ENCODE results near the gene CPA3.

DNA sequence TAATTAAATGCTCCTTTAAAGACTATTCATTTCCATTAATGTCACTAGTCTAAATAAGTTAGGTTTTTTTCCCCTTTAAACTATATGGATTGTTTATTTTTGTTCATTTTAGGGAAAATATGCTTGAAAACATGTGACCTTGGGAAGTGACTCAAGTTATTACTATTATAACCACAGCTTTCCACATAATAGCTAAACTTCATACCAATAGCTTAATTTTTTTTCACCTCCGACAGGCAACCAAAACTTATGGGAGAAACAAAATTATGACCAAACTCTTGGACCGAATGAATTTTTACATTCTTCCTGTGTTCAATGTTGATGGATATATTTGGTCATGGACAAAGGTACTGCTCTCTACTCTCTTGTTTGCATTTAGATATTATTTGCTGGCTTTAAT is 16.2 kb downstream of the CPA3 start:
- TF ChIP-seq POLR2A (IDR thresholded peaks at IDR 0.05) (no peak), EP300 (IDR thresholded peaks at IDR 0.05) (no peak)
- TF ChIP-seq, protein P1, sequence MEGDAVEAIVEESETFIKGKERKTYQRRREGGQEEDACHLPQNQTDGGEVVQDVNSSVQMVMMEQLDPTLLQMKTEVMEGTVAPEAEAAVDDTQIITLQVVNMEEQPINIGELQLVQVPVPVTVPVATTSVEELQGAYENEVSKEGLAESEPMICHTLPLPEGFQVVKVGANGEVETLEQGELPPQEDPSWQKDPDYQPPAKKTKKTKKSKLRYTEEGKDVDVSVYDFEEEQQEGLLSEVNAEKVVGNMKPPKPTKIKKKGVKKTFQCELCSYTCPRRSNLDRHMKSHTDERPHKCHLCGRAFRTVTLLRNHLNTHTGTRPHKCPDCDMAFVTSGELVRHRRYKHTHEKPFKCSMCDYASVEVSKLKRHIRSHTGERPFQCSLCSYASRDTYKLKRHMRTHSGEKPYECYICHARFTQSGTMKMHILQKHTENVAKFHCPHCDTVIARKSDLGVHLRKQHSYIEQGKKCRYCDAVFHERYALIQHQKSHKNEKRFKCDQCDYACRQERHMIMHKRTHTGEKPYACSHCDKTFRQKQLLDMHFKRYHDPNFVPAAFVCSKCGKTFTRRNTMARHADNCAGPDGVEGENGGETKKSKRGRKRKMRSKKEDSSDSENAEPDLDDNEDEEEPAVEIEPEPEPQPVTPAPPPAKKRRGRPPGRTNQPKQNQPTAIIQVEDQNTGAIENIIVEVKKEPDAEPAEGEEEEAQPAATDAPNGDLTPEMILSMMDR (IDR thresholded peaks at IDR 0.05), result no peak

Data from tibial nerve (tissue), 4 donors.